Fibroblast of peridontal ligament (primary cell): ENCODE results near the gene B4GALT2.
A peak's percentile ranks its signal among the peaks of the same experiment; 100 is the strongest.

Experiments used
- DNase-seq: peaks from one replicate; pipeline ENCODE4 v3.0.0-alpha.2; 2010; ENCODE audit errors: extremely low read depth

Gene B4GALT2

DNA sequence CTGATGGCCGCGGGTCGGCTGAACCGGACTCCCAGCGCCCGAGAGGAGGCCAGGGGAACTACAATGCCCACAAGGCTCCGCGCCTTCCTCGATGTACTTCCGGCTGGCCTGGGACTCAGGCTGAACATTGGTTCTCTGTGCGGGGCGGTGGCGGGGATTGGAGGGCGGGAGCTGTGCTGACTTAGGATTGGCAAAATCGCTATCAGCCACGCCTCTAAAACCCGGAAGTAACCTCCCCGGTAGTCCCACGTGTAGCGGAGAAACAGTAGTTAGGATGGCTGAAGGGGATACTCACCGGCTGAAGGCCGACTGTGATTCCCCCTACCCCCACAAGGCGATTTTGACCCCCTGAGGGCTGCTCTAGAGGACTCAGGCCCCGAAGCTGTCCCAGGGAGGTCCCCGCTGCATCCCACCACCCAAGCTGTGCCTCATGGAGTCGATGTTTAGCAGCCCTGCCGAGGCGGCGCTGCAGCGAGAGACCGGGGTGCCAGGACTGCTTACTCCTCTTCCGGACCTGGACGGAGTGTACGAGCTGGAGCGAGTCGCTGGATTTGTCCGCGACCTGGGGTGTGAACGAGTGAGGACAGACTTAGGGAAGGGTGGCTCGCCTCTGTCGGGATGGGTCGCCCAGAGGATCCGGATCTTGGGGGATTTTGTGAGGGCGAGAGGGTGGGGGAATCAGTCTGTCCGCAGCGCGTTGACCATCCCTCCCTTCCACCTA, 9.1 kb upstream of the B4GALT2 start, which contains the start of gene DPH2:
Gene DPH2 (plus strand): TSS at position 265 of the 721 bp plus-strand sequence. CDS start 166 bp downstream, at position 431.
- DNase-seq, result peak; percentile 95

DNA sequence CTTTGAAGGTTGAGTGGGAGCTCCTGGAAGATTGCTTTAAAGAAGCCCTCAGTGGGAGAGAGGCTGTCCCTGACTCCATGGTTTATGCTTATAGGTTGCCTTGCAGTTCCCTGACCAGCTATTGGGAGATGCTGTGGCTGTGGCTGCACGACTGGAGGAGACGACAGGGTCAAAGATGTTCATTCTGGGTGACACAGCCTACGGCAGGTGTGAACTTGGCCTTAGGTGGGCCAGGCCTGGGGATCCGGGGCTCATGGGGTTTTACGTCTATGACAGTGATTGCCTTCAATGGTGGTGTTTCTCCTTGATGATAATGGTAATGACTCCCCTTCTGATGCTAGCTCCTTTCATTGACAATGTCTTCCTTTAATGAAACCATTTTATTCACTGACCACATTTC, 8.5 kb upstream of the B4GALT2 start:
- DNase-seq, result no peak

DNA sequence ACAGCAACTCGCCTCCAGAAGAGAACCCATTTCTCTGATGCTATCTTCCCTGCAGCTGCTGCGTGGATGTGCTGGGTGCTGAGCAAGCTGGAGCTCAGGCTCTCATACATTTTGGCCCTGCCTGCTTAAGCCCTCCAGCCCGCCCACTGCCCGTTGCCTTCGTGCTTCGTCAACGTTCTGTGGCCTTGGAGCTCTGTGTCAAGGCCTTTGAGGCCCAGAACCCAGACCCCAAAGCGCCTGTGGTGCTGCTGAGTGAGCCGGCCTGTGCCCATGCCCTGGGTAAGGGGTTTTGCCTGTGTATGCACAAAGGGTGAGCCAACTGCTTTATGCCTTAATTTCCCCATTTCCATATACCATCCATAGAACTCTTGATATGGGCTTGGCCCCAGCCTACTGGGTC, 8.1 kb upstream of the B4GALT2 start:
- no peak for DNase-seq

DNA sequence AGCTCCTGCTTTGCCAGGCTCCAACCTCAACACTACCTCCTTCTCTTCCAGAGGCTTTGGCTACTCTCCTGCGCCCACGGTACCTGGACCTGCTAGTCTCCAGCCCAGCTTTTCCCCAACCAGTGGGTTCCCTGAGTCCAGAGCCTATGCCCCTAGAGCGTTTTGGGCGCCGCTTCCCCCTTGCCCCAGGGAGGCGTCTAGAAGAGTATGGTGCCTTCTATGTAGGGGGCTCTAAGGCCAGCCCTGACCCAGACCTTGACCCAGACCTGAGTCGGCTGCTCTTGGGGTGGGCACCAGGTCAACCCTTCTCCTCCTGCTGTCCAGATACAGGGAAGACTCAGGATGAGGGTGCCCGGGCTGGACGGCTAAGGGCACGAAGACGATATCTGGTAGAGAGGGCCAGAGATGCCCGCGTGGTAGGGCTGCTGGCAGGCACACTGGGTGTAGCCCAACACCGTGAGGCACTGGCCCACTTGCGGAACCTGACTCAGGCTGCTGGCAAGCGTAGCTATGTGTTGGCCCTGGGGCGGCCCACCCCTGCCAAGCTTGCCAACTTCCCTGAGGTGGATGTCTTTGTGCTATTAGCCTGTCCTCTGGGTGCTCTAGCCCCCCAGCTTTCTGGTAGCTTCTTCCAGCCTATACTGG, 7.6 kb upstream of the B4GALT2 start:
- no peak for DNase-seq

GRCh38 chr1:43973981-43974442, 5.0 kb upstream of the B4GALT2 start:
- peak; percentile 26 for DNase-seq

- DNase-seq, result peak; percentile 88
These were observed 4.4 kb upstream of the B4GALT2 start, which contains the start of gene ATP6V0B for GRCh38 chr1:43974443-43975248. TSS of gene ATP6V0B (plus strand) at chr1:43974960. CDS start at chr1:43975041, 81 bp downstream.

DNA sequence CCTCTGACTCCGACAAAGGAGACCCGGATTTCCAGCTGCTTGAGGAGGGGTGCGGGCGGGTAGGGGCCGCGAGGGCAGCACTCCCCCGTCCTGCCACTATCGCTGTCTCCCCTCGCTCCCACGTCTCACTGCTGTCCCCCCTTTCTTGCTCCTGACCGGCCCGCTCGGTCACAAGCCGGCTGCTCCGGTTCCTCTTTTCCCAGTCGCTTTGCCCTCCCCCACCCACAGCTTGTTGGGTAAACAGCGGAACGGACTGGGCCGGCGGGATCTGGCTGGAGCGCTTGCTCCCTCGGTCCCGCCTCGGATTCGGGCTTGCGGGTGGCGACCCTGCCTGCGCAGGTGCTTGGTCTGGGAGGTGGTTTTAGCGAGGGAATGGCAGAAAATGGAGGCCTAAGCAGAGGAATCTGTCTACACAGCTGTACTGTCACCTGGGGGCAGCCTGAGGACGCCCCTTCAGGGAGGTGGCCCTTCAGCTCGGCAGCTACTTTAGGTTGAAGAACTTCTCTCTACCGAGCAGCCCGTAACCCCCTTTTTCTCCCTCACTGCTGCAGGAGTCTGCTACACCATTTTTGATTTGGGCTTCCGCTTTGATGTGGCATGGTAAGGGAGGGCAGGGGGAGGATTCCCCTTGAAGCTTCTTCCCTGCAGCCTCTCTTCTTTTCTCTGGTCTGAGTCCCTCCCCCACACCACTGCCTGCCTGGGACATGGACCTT, 3.6 kb upstream of the B4GALT2 start:
- DNase-seq, result peak; percentile 15

DNA sequence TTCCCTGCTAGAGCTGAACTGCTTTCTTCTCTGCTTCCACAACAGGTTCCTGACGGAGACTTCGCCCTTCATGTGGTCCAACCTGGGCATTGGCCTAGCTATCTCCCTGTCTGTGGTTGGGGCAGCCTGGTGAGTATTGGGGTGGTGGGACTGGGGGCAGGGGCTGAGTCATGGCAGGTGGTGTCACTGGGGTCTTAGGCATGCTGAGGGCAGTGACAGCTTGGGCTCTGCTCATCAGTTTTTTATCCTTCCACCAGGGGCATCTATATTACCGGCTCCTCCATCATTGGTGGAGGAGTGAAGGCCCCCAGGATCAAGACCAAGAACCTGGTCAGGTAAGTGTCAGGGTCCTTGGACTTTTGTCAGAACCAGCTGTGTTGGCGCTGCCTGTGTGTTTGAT, 3.0 kb upstream of the B4GALT2 start:
- no peak for DNase-seq

GRCh38 chr1:43976890-43977289, 2.1 kb upstream of the B4GALT2 start:
- DNase-seq, result no peak

- no peak for DNase-seq
These were observed 1.4 kb upstream of the B4GALT2 start for GRCh38 chr1:43977376-43978263.

DNA sequence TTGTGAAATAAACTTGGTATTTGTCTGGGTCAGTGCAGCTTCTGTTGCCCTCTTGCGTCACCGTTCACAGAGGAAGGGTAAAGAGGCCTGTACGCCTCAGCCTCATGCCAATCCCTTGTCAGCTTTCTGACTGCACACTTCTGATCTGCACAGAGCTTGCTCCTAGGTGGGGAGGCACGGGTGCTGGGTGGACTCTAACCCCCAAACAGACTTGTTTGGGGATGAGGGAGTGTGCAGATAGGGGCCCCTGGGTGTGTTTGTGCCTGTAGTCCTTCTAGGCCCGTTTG, 803 bp upstream of the B4GALT2 start:
- DNase-seq, result no peak

DNA sequence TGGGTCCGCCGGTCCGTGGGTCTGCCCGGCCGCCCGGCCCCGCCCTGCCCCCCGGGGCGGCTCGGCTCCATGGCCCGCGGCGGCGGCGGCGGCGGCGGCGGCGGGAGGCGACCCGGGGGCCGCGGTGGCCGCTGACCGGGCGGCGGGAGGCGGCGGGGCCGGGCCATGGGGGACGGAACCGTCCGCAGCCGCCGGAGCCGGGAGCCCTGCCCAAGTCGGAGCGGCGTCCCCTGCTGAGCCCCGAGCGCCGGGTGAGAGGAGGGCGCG, 184 bp downstream of the B4GALT2 start:
- no peak for DNase-seq

DNA sequence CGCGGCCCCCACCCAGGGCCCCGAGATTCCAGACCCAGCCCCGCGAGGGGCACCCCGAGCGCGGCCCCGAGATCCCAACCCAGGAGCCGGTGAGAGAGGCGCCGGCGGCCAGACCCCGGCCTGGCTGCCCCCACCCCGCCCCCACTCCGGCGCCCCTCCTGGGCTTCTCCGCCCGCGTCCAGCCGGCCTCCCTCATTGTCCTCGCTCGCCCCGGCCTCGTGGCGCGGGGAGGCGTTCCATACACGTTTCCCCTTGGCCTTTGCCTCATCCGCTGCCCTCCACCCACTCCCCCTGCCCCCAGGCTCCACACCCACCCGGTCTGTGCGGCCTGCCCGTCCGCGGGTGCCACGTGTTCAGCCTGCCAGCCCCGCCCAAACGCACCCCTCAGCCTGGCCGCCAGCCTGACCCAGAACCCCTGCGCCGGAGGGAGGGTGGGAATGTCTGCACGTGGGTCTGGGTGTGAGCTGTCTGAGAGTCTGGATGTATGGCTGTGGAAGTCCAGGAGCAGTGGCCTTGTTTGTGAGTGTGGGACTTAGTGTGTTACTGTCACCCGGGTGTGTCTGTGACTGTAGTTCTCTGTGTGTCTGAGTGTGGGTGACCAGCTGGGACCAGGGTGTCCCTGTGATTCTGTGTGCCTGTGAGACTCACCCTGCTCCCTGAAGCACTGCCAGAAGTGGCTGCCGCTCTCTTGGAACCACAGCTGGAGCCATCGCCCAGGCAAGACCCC, 681 bp downstream of the B4GALT2 start:
- DNase-seq, result peak; percentile 43

- no peak for DNase-seq
These were observed 1.5 kb downstream of the B4GALT2 start for GRCh38 chr1:43980255-43981134.

- DNase-seq, result no peak
These were observed 2.1 kb downstream of the B4GALT2 start for GRCh38 chr1:43981135-43981491.

- DNase-seq, result no peak
These were observed 2.6 kb downstream of the B4GALT2 start for GRCh38 chr1:43981636-43982035.

- DNase-seq, result no peak
These were observed 3.2 kb downstream of the B4GALT2 start for GRCh38 chr1:43982241-43982640.

GRCh38 chr1:43982808-43983207, 3.8 kb downstream of the B4GALT2 start:
- no peak for DNase-seq

- no peak for DNase-seq
These were observed 4.4 kb downstream of the B4GALT2 start for GRCh38 chr1:43983253-43983899.
